Left lung (tissue), 10 donors: ENCODE data around the gene CCDC152. TPM values are rescaled to one million over a fixed set of nuclear protein-coding genes. Genes with fewer than 3 reads are reported as not detected.

Experiments used
- ATAC-seq: fragments of 200-7000 bp; cut with Tn5 transposase; one replicate; pipeline ENCODE4 v1.9.1; 2020; ENCODE audit warnings: moderate library complexity
- DNase-seq, 4 donors: peaks; one replicate each; pipeline ENCODE4 v3.0.0-alpha.2; 2013 to 2020
- H3K27ac ChIP-seq, 2 donors: fragments of 200-600 bp; sonication (generic) in 1 of 2; one replicate each; pipeline versions ENCODE4 v1.5.0 to v1.8.0; 2020 to 2021
- H3K27me3 ChIP-seq, 2 donors: fragments of 200-600 bp; sonication (generic) in 1 of 2; one replicate each; pipeline versions ENCODE4 v1.5.0 to v1.8.0; 2020 to 2021
- H3K36me3 ChIP-seq, 2 donors: fragments of 200-600 bp; sonication (generic) in 1 of 2; one replicate each; pipeline versions ENCODE4 v1.5.0 to v1.8.0; 2020 to 2021
- H3K4me1 ChIP-seq, 2 donors: fragments of 200-600 bp; one replicate each; pipeline ENCODE4 v1.8.0; 2021
- H3K4me3 ChIP-seq, 2 donors: fragments of 200-600 bp; sonication (generic) in 1 of 2; one replicate each; pipeline versions ENCODE4 v1.5.0 to v1.8.0; 2020 to 2021; ENCODE audit warnings: mild to moderate bottlenecking in 1 of 2
- H3K9me3 ChIP-seq, 2 donors: fragments of 200-600 bp; sonication (generic) in 1 of 2; one replicate each; pipeline versions ENCODE4 v1.5.0 to v1.8.0; 2020 to 2021
- intact Hi-C, 2 donors: fragments of 100-400 bp; cut with DNase I; formaldehyde crosslinking; loops; one replicate each; pipeline versions ENCODE4 v1.11.2 to v1.14.2; 2022
- polyA plus RNA-seq, 6 donors: library from polyadenylated mRNA; unstranded; fragments of 120-200 nt; gene quantifications; one replicate each; pipeline ENCODE4 v1.2.1, GENCODE V29; 2013; ENCODE audit not compliant: insufficient read length in 6 of 6
- total RNA-seq, 2 donors: library from RNA; stranded (reverse); fragmentation: NEBNext Ultra II Directional; extraction: Animal tissue kit (Norgen Biotek cat#: 25700); gene quantifications; one replicate each; pipeline ENCODE4 v1.2.1, GENCODE V29; 2021
- TF ChIP-seq, protein P1 (sequence below), 2 donors: fragments of 200-600 bp; sonication (generic) in 1 of 2; IDR thresholded peaks; one replicate each; pipeline versions ENCODE4 v1.5.0 to v1.8.0; 2021; ENCODE audit warnings: antibody characterized with exemption in 2 of 2
- donor health status: DM: no; HTN: yes; CAD: no.
- donor health status: DM: no; HTN: no; CAD: no.

The CCDC152 gene
- total and polyA plus RNA-seq, 8 donors = 0.96 to 37.8 (median 21.4) TPM

DNA sequence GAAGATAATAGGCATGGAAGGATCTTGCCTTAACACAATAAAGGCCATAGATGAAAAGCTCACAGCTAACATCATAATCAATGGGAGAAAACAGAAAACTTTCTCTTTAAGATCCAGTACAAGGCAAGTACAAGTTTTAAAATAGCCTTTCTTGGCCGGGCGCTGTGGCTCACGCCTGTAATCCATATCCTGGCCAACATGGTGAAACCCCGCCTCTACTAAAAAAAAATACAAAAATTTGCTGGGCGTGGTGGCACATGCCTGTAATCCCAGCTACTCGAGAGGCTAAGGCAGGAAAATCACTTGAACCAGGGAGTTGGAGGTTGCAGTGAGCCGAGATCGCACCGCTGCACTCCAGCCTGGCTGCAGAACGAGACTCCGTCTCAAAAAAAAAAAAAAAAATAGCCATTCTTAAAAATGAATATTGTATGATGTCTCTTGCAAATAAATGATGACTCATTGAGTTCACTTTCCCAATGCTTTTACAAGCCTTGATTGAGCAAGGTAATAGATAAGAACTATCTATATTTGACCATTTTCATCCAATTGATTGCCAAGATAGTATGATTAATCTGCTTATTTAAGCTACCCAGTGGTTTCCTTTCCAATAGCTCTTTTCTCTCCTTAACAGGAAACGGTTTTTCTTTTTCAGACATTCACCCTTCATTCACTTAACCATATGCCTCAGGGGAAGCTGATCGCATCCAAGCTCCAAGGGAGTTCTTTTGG is 15.8 kb downstream of the CCDC152 start:
- Histone ChIP-seq H3K4me1 (no peaks in the 10 kb centered on the region), H3K36me3 (no peaks in the 10 kb centered on the region), H3K27me3 (no peaks in the 10 kb centered on the region), H3K9me3 (no peaks in the 10 kb centered on the region), H3K27ac (no peak overlapping the region), H3K4me3 (no peak overlapping the region)
- no peak for DNase-seq
- TF ChIP-seq, protein P1, sequence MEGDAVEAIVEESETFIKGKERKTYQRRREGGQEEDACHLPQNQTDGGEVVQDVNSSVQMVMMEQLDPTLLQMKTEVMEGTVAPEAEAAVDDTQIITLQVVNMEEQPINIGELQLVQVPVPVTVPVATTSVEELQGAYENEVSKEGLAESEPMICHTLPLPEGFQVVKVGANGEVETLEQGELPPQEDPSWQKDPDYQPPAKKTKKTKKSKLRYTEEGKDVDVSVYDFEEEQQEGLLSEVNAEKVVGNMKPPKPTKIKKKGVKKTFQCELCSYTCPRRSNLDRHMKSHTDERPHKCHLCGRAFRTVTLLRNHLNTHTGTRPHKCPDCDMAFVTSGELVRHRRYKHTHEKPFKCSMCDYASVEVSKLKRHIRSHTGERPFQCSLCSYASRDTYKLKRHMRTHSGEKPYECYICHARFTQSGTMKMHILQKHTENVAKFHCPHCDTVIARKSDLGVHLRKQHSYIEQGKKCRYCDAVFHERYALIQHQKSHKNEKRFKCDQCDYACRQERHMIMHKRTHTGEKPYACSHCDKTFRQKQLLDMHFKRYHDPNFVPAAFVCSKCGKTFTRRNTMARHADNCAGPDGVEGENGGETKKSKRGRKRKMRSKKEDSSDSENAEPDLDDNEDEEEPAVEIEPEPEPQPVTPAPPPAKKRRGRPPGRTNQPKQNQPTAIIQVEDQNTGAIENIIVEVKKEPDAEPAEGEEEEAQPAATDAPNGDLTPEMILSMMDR (IDR thresholded peaks at IDR 0.05) = no peak
- intact Hi-C loops = no loop called here
- ATAC-seq = peak; percentile 34

DNA sequence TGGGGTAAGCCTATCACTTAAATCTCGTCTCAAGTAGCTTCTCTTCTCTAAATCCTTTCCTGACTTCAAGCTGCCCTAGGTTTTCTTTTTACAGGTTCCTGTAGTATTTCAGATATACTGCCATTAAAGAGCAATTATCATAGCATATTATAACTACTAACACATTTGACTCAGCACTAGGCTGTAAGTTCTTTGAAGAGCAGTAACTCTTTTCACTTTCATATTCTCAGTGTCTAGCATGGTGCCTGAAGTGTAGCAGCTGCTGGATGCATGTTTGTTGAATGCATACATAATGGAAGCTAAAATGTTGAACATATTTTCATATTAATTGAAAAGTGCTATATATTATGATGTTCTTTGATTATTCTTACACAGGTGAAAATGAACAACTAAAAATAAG is 22.5 kb downstream of the CCDC152 start:
- no peaks in the 10 kb centered on the region for H3K36me3 ChIP-seq
- H3K27ac ChIP-seq = no peak overlapping the region
- TF ChIP-seq, protein P1 (IDR thresholded peaks at IDR 0.05) = no peak
- H3K4me3 ChIP-seq = no peak overlapping the region
- no peaks in the 10 kb centered on the region for H3K9me3 ChIP-seq
- H3K4me1 ChIP-seq = no peaks in the 10 kb centered on the region
- no peaks in the 10 kb centered on the region for H3K27me3 ChIP-seq
- ATAC-seq (no peak), DNase-seq (no peak)
- intact Hi-C loops = no loop called here

DNA sequence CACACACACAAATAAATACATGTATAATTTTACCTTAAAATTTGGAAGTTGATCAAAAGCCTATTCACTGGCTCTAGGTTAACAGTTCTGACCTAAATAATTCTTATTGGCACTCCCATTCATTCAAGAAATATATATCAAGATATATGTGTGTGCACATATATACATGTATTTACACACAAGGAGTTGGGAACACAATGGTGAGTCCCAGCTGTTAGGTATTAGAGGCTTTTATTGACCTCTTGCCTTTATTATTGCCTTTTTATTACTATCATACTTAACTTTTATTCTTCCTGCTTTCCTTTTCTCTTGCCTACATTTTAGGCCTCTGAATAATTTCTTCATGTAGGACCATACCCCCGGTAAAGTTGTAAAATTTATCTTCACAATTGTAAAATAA is 25.0 kb downstream of the CCDC152 start:
- Histone ChIP-seq H3K4me3 (no peak overlapping the region), H3K4me1 (no peaks in the 10 kb centered on the region), H3K9me3 (peaks cover 0 to 16% of the 10 kb centered on the region in 2 donors), H3K36me3 (no peaks in the 10 kb centered on the region), H3K27me3 (no peaks in the 10 kb centered on the region), H3K27ac (no peak overlapping the region)
- ATAC-seq = no peak
- intact Hi-C loops = no loop called here
- no peak for DNase-seq
- TF ChIP-seq, protein P1 (IDR thresholded peaks at IDR 0.05) = no peak

DNA sequence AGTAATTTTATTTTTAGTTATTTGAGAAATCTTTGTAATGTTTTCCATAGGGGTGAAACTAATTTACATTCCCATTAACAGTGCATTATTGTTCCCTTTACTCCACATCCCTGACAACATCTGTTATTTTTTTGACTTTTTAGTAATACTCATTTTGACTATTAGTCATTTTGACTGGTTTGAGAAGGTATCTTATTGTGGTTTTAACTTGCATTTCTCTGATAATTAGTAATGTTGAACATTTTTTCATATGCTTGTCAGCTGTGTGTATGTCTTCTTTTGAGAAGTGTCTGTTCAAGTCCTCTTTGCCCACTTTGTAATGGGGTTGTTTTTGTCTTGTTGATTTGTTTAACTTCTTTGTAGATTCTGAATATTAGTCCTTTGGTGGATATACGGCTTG is 27.5 kb downstream of the CCDC152 start:
- peaks cover 0 to 40% of the 10 kb centered on the region in 2 donors for H3K9me3 ChIP-seq

DNA sequence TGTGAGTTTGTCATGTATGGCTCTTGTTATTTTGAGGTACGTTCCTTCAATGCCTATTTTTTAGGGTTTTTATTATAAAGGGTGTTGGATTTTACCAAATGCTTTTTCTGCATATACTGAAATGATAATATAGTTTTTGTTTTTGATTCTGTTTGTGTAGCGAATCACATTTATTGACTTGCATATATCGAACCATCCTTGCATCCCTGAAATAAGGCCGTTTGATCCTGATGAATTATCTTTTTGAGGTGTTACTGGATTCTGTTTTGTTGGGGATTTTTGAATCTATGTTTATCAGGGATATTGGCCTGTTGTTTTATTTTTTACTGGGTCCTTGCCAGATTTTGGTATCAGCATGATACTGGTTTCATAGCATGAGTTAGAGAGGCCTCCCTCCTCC is 29.1 kb downstream of the CCDC152 start:
- intact Hi-C loops = no loop called here
- no peak for ATAC-seq
- H3K27me3 ChIP-seq = no peaks in the 10 kb centered on the region
- TF ChIP-seq, protein P1 (IDR thresholded peaks at IDR 0.05) = no peak
- H3K9me3 ChIP-seq = peaks cover 0 to 40% of the 10 kb centered on the region in 2 donors
- DNase-seq = no peak
- H3K4me1 ChIP-seq = no peaks in the 10 kb centered on the region
- no peak overlapping the region for H3K27ac ChIP-seq
- no peak overlapping the region for H3K4me3 ChIP-seq
- H3K36me3 ChIP-seq = no peaks in the 10 kb centered on the region

More for the DNA sequence above, 27.5 kb downstream of the CCDC152 start:
- H3K27ac ChIP-seq = no peak overlapping the region
- intact Hi-C loops = no loop called here
- no peaks in the 10 kb centered on the region for H3K4me1 ChIP-seq
- ATAC-seq (no peak), DNase-seq (no peak)
- TF ChIP-seq, protein P1 (IDR thresholded peaks at IDR 0.05) = no peak
- H3K4me3 ChIP-seq = no peak overlapping the region
- H3K27me3 ChIP-seq = no peaks in the 10 kb centered on the region
- H3K36me3 ChIP-seq = no peaks in the 10 kb centered on the region
